CD8-positive, alpha-beta memory T cell (primary cell): ENCODE results near the gene DFFA. TPM values are rescaled to one million over a fixed set of nuclear protein-coding genes. Genes with fewer than 3 reads are reported as not detected.
"Not testable (repeated sequence)": the region's sequence is repeated elsewhere in the genome, so short reads cannot be mapped to it uniquely, and the experiment has no call there.

Source experiments
- CTCF ChIA-PET: fragments of 350-600 bp; sonication (Branson Sonifier 250); formaldehyde crosslinking; loops from one replicate; lab custom pipeline; 2021; ENCODE audit warnings: antibody characterized with exemption; lab: Charles Lee
- POLR2A ChIA-PET: fragments of 350-600 bp; sonication (Branson Sonifier 250); formaldehyde crosslinking; loops from one replicate; lab custom pipeline; 2021; ENCODE audit warnings: antibody characterized with exemption; lab: Charles Lee
- DNase-seq, 5 donors: peaks; one replicate each; pipeline versions ENCODE4 v3.0.0 to v3.0.0-alpha.2; 2020 to 2022; ENCODE audit warnings: mixed read lengths in 1 of 5
- H3K27ac ChIP-seq: one replicate; pipeline ENCODE4 v1.7.0; 2013; ENCODE audit warnings: low read depth, mild to moderate bottlenecking, low read length, moderate library complexity
- H3K27me3 ChIP-seq: 2 replicates; pipeline ENCODE4 v1.7.0; 2013; ENCODE audit warnings: low read length, mild to moderate bottlenecking; ENCODE audit not compliant: insufficient read depth, poor library complexity, severe bottlenecking
- H3K36me3 ChIP-seq: 2 replicates; pipeline ENCODE4 v1.7.0; 2013; ENCODE audit warnings: mild to moderate bottlenecking, low read length, moderate library complexity; ENCODE audit not compliant: insufficient read depth
- H3K4me1 ChIP-seq: 2 replicates; pipeline ENCODE4 v1.7.0; 2013; ENCODE audit warnings: mild to moderate bottlenecking, low read length, moderate library complexity; ENCODE audit not compliant: insufficient read depth
- H3K4me3 ChIP-seq: 2 replicates; pipeline ENCODE4 v1.7.0; 2013; ENCODE audit warnings: mild to moderate bottlenecking, low read length
- H3K9me3 ChIP-seq: 2 replicates; pipeline ENCODE4 v1.7.0; 2013; ENCODE audit warnings: mild to moderate bottlenecking, low read length
- H3K27ac Mint-ChIP-seq, 8 donors: one replicate each; pipeline ENCODE4 v1.8.0; 2020 to 2021; ENCODE audit warnings: mixed read lengths in 8 of 8, mild to moderate bottlenecking in 6 of 8, inconsistent platforms in 3 of 8, moderate library complexity in 3 of 8
- H3K27me3 Mint-ChIP-seq, 2 donors: one replicate each; pipeline ENCODE4 v1.8.0; 2020 to 2021; ENCODE audit warnings: mixed read lengths in 2 of 2, mild to moderate bottlenecking in 1 of 2, moderate library complexity in 1 of 2
- H3K36me3 Mint-ChIP-seq, 3 donors: one replicate each; pipeline ENCODE4 v1.8.0; 2020 to 2021; ENCODE audit warnings: mixed read lengths in 3 of 3, inconsistent platforms in 1 of 3, mild to moderate bottlenecking in 1 of 3
- H3K4me1 Mint-ChIP-seq, 3 donors: one replicate each; pipeline ENCODE4 v1.8.0; 2020 to 2021; ENCODE audit warnings: mixed read lengths in 3 of 3, inconsistent platforms in 1 of 3, mild to moderate bottlenecking in 1 of 3
- H3K4me3 Mint-ChIP-seq, 7 donors: one replicate each; pipeline ENCODE4 v1.8.0; 2020 to 2021; ENCODE audit warnings: mixed read lengths in 7 of 7, mild to moderate bottlenecking in 6 of 7, moderate library complexity in 4 of 7, inconsistent platforms in 2 of 7
- H3K9me3 Mint-ChIP-seq, 5 donors: one replicate each; pipeline ENCODE4 v1.8.0; 2020 to 2022; ENCODE audit warnings: mixed read lengths in 5 of 5, mild to moderate bottlenecking in 3 of 5, moderate library complexity in 2 of 5, inconsistent platforms in 1 of 5
- polyA plus RNA-seq: library from polyadenylated mRNA; unstranded; fragments of 300-500 nt; fragmentation: Illumina TruSeq; gene quantifications from one replicate; pipeline ENCODE4 v1.2.3, GENCODE V29; 2021
- total RNA-seq, 2 experiments: library from RNA; stranded (reverse); gene quantifications; one replicate each; pipeline ENCODE4 v1.2.3, GENCODE V29; 2021

The DFFA gene
- total and polyA plus RNA-seq, 3 experiments from 2014 or later, result 40.4 to 69.1 (median 67.7) TPM

DNA sequence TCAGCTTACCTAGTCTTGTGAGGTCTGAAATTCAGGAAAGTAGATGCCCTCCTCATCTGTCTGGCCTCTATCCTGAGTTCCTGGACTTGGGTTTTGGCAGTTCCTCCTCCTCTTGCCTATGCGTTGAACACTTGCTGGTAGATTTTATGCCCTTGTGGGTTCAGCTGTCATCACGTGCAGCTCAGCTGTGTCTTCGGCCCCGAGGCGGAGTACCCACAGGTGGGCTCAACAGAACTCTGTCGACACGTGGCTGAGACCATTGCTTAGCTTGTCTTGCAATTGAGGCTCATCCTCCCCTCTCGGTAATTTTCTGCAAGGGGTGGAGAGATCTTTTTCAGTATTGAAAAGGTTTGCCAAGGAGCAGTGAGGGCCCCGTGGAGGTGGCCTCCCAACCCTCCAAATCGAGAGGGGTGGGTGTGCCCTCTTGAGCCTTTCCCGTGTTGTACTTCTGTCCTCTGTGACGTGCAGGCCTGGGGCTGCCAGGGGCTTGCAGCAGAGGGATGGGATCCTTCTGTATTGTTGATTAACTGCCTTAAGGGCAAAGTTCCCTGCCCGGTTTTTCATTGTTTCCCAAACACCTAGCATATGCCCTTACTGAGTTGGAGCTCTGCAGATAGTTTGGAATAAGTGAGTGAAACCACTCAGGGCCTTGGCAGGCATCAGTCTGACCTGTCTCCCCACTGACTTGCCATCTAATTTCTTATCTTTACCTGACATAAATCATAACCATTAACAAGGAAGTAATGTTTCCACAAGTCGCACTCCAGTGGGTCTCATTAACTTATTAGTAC is 39.2 kb downstream of the DFFA start:
- peaks cover 0 to 3% (median 0%) of the 10 kb centered on the region in 3 donors for H3K36me3 Mint-ChIP-seq
- peak overlapping the region in 4 of 7 donors; percentile 10 to 69 (median 33) for H3K4me3 Mint-ChIP-seq
- H3K27me3 Mint-ChIP-seq, result no peaks in the 10 kb centered on the region
- H3K9me3 Mint-ChIP-seq, result no peaks in the 10 kb centered on the region
- no peak for DNase-seq
- no peak overlapping the region for H3K4me3 ChIP-seq
- CTCF ChIA-PET, result interaction anchor here (2.8 kb wide), 1 partner anchor 224 kb away, joined by 10 read pairs; the partner anchor contains the start of gene KIF1B
- no peak overlapping the region for H3K27ac ChIP-seq
- peak overlapping the region in 3 of 8 donors; percentile 24 to 83 (median 66) for H3K27ac Mint-ChIP-seq
- H3K36me3 ChIP-seq, result no peaks in the 10 kb centered on the region
- H3K4me1 ChIP-seq, result peaks cover 18% of the 10 kb centered on the region
- no peaks in the 10 kb centered on the region for H3K27me3 ChIP-seq
- POLR2A ChIA-PET, result no interaction called here
- no peaks in the 10 kb centered on the region for H3K9me3 ChIP-seq
- H3K4me1 Mint-ChIP-seq, result peaks cover 13 to 29% (median 17%) of the 10 kb centered on the region in 3 donors

DNA sequence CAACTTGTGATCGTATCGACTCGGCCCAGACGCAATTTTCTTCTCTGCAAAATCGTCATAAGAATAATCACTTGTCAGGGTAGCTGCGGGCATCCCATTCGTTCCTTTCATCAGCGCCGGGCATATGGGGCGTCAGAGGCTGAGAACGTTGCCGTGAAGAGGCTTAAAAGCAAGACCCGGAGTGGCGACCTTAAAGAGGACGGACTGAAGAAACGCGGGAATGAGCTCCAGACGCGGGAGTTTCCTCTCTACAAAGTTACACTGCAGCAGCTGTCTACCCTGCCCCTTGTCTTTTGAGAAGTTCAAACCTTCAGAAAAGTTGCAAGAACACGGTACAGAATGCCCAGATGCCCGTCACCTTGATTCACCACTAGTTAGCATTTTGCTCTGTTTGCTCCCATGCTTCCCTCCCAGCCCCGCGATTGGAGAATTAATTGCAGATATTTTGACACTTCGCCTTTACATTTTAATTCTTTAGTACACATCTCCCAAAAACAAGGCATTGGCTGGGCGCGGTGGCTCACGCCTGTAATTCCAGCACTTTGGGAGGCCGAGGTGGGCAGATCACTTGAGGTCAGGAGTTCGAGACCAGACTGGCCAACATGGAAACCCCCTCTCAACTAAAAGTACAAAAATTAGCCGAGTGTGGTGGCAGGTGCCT is 41.1 kb downstream of the DFFA start:
- ChIA-PET POLR2A (interaction anchor here (0.6 kb wide), 1 partner anchor 25 kb away, joined by 3 read pairs; no protein-coding TSS in a partner anchor), CTCF (interaction anchor here (1.2 to 3.0 kb wide), 7 partner anchors 29 to 481 kb away, joined by 3 to 37 read pairs (median 5); partner anchors contain the start of gene KIF1B)
- Mint-ChIP-seq H3K9me3 (no peaks in the 10 kb centered on the region), H3K4me3 (peak overlapping the region; percentile 83 to 96 (median 89)), H3K36me3 (peaks cover 0 to 3% (median 0%) of the 10 kb centered on the region in 3 donors), H3K27me3 (peaks cover 0 to 1% of the 10 kb centered on the region in 2 donors), H3K27ac (peak overlapping the region; percentile 83 to 95 (median 90)), H3K4me1 (peaks cover 15 to 33% (median 21%) of the 10 kb centered on the region in 3 donors)
- Histone ChIP-seq H3K4me1 (peaks cover 18% of the 10 kb centered on the region), H3K27ac (peak overlapping the region; percentile 82), H3K9me3 (no peaks in the 10 kb centered on the region), H3K27me3 (no peaks in the 10 kb centered on the region), H3K4me3 (peak overlapping the region; percentile 82), H3K36me3 (no peaks in the 10 kb centered on the region)
- peak in 1 of 5 donors; percentile 5 for DNase-seq

DNA sequence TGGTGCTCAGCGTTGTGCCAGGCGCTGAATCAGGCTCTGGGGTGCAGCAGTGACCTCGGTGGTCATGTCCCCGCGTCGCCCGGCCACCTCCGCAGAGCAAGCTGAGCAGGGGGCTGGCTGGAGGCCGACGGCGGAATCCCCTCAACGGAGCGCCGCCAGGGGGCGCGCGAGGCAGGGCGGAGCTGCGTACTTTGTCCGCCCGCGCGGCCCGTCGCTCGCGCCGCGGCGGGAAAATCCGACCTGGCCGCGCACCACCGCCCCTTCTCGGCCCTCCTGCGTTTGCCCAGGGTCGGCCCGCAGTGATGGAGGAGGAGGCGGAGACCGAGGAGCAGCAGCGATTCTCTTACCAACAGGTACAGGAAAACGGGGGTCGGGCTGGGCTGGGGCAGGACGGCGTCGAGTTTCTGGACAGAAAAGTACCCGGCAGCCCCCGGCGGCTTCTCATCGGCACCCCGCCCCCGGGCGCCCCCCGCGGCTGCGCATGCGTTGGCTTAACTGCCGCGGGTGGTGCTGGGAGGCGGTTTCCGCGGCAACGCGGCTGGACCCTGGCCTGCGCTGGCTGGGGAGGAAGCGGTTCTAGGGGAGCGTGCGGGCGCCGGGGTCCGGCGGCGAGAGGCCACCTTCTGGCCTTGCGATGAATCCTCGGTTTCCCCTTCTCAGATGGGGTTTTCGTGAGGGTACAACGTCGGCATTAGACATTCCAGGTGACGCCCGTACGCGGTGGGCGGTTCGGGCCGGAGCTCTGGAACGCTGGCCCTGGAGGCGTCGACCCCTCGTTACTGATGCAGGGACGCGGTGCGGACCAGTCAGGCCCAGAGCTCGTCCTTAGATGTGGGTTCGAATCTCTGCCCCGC is 41.9 kb downstream of the DFFA start, which contains the start of gene CENPS:
Gene CENPS (plus strand): TSS at position 218 of the 854 bp plus-strand sequence. CDS start 85 bp downstream, at position 303.
- H3K27ac Mint-ChIP-seq, result peak within 1 kb of the TSS; percentile 83 to 95 (median 90)
- peaks cover 15 to 33% (median 21%) of the 10 kb centered on the region in 3 donors for H3K4me1 Mint-ChIP-seq
- H3K36me3 Mint-ChIP-seq, result peaks cover 0 to 3% (median 0%) of the 10 kb centered on the region in 3 donors
- Histone ChIP-seq H3K4me3 (peak within 1 kb of the TSS; percentile 82), H3K9me3 (no peaks in the 10 kb centered on the region), H3K27ac (peak within 1 kb of the TSS; percentile 82), H3K4me1 (peaks cover 18% of the 10 kb centered on the region), H3K27me3 (no peaks in the 10 kb centered on the region), H3K36me3 (no peaks in the 10 kb centered on the region)
- peaks cover 0 to 1% of the 10 kb centered on the region in 2 donors for H3K27me3 Mint-ChIP-seq
- H3K9me3 Mint-ChIP-seq, result no peaks in the 10 kb centered on the region
- peak; percentile 83 to 94 (median 91) for DNase-seq
- POLR2A ChIA-PET, result interaction anchor here (0.7 kb wide), 1 partner anchor 1287 kb away, joined by 4 read pairs; no protein-coding TSS in a partner anchor
- peak within 1 kb of the TSS; percentile 83 to 96 (median 89) for H3K4me3 Mint-ChIP-seq
- CTCF ChIA-PET, result interaction anchor here (0.8 to 3.6 kb wide), 21 partner anchors 8 to 1002 kb away, joined by 3 to 37 read pairs (median 4); partner anchors contain the start of genes KIF1B and PGD

DNA sequence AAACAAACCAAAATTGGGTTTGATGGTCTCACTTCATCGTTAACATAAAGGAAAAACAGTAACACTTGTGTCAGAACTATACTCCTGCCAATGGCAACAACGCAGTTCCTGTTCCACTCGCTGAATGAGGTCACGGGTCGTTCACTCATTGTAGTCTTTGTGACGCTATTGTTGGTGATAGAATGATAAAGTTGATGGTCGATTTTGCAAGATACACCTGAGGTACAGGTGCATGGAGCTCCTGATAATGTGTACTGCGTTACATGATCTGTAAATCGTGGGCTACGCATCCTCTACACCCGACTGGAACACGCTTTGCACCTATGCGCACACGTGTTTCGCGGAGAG is 42.5 kb downstream of the DFFA start:
- peaks cover 15 to 33% (median 21%) of the 10 kb centered on the region in 3 donors for H3K4me1 Mint-ChIP-seq
- no peaks in the 10 kb centered on the region for H3K36me3 ChIP-seq
- H3K4me1 ChIP-seq, result peaks cover 18% of the 10 kb centered on the region
- peaks cover 0 to 3% (median 0%) of the 10 kb centered on the region in 3 donors for H3K36me3 Mint-ChIP-seq
- no peaks in the 10 kb centered on the region for H3K9me3 Mint-ChIP-seq
- H3K27me3 ChIP-seq, result no peaks in the 10 kb centered on the region
- peak overlapping the region; percentile 82 for H3K4me3 ChIP-seq
- POLR2A ChIA-PET, result interaction anchor here (0.6 to 0.7 kb wide), 2 partner anchors 23 to 1288 kb away, joined by 4 to 7 read pairs; no protein-coding TSS in a partner anchor
- no peaks in the 10 kb centered on the region for H3K9me3 ChIP-seq
- H3K27ac Mint-ChIP-seq, result peak overlapping the region; percentile 83 to 95 (median 90)
- peak overlapping the region; percentile 82 for H3K27ac ChIP-seq
- DNase-seq, result peak in 1 of 5 donors; percentile 1
- H3K27me3 Mint-ChIP-seq, result peaks cover 0 to 1% of the 10 kb centered on the region in 2 donors
- peak overlapping the region; percentile 83 to 96 (median 89) for H3K4me3 Mint-ChIP-seq
- CTCF ChIA-PET, result interaction anchor here (0.6 to 3.6 kb wide), 25 partner anchors 9 to 1002 kb away, joined by 3 to 37 read pairs (median 3); partner anchors contain the start of genes KIF1B and PGD

DNA sequence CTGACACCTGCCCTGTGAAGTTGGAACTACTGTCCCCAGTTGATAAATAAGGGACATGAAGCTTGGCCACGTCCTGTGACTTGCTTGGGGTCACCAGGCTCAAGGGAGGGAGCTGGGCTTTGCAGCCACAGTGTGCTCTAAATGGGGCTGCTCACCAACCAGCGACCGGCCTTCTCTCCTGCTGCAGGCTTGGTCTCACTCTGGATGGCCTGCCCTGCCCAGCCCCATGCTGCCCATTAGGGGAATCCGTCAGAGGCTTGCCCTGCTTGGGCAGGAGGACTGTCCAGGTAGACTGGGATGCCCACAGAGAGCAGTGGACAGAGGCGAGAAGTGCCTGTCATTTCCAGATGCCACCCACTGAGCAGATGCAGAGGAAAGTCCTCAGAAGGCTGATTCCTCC is 43.3 kb downstream of the DFFA start:
- POLR2A ChIA-PET, result no interaction called here
- H3K27ac Mint-ChIP-seq, result peak overlapping the region in 2 of 8 donors; percentile 7 to 83

DNA sequence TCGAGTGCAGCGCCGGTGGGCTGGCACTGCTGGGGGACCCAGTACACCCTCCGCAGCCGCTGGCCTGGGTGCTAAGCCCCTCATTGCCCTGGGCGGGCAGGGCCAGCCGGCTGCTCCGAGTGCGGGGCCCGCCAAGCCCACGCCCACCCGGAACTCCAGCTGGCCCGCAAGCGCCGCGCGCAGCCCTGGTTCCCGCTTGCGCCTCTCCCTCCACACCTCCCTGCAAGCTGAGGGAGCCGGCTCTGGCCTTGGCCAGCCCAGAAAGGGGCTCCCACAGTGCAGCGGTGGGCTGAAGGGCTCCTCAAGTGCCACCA is 45.8 kb downstream of the DFFA start:
- peaks cover 15 to 25% (median 20%) of the 10 kb centered on the region in 3 donors for H3K4me1 Mint-ChIP-seq
- H3K27ac ChIP-seq, H3K27me3 Mint-ChIP-seq, H3K36me3 ChIP-seq, H3K9me3 Mint-ChIP-seq, H3K27ac Mint-ChIP-seq, H3K27me3 ChIP-seq, DNase-seq, POLR2A ChIA-PET, H3K9me3 ChIP-seq, H3K36me3 Mint-ChIP-seq, H3K4me3 ChIP-seq, H3K4me3 Mint-ChIP-seq: not testable (repeated sequence)
- peaks cover 18% of the 10 kb centered on the region for H3K4me1 ChIP-seq
- CTCF ChIA-PET, result interaction anchor here (1.0 kb wide), 1 partner anchor 216 kb away, joined by 3 read pairs; the partner anchor contains the start of gene KIF1B

More for the DNA sequence above, 43.3 kb downstream of the DFFA start:
- Mint-ChIP-seq H3K27me3 (peaks cover 0 to 1% of the 10 kb centered on the region in 2 donors), H3K4me1 (peaks cover 15 to 33% (median 21%) of the 10 kb centered on the region in 3 donors), H3K36me3 (peaks cover 0 to 3% (median 0%) of the 10 kb centered on the region in 3 donors), H3K4me3 (peak overlapping the region in 5 of 7 donors; percentile 66 to 93 (median 88)), H3K9me3 (no peaks in the 10 kb centered on the region)
- CTCF ChIA-PET, result interaction anchor here (0.6 to 3.6 kb wide), 13 partner anchors 11 to 1001 kb away, joined by 3 to 37 read pairs (median 3); partner anchors contain the start of genes KIF1B and PGD
- Histone ChIP-seq H3K27me3 (no peaks in the 10 kb centered on the region), H3K27ac (no peak overlapping the region), H3K9me3 (no peaks in the 10 kb centered on the region), H3K36me3 (no peaks in the 10 kb centered on the region), H3K4me3 (no peak overlapping the region), H3K4me1 (peaks cover 18% of the 10 kb centered on the region)
- no peak for DNase-seq
